Measurements from ENCODE around the gene MAP6. TPM values are rescaled to one million over a fixed set of nuclear protein-coding genes. Genes with fewer than 3 reads are reported as not detected.
"Not testable (repeated sequence)": the region's sequence is repeated elsewhere in the genome, so short reads cannot be mapped to it uniquely, and the experiment has no call there.

MAP6 gene
- total and polyA plus RNA-seq, 2 experiments from 2014 or later: 2.9 to 5.6 TPM

DNA sequence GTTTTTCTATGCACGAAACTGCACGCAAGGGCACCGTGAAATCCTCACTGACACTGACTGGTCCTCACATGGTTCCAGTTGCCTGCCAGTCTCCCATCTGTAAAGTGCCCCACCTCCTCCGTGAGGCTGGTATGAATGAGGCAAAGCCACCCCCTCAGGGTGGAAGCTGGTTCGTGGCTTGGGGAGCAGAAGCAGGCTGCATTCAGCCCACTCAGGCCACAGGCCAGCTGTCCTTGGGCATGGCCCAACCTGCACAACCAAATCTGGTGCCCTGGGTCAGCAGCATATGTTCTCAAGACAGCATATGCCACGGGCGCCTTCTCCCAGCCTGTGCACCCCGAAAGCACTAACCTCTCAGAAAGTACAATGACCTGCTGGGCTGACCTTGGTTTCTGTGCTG lies 77.5 kb downstream of the MAP6 start:
- Histone ChIP-seq H3K4me1 (ENCODE audit: low read depth) (peaks cover 9% of the 10 kb centered on the region), H3K9me3 (ENCODE audit: low read depth) (no peaks in the 10 kb centered on the region), H3K27ac (no peak overlapping the region), H3K4me3 (no peak overlapping the region), H3K27me3 (no peaks in the 10 kb centered on the region), H3K36me3 (no peaks in the 10 kb centered on the region)
- no peak for DNase-seq (ENCODE audit: low read depth in 1 of 2, low spot score in 1 of 2)
- TF ChIP-seq, protein P1, sequence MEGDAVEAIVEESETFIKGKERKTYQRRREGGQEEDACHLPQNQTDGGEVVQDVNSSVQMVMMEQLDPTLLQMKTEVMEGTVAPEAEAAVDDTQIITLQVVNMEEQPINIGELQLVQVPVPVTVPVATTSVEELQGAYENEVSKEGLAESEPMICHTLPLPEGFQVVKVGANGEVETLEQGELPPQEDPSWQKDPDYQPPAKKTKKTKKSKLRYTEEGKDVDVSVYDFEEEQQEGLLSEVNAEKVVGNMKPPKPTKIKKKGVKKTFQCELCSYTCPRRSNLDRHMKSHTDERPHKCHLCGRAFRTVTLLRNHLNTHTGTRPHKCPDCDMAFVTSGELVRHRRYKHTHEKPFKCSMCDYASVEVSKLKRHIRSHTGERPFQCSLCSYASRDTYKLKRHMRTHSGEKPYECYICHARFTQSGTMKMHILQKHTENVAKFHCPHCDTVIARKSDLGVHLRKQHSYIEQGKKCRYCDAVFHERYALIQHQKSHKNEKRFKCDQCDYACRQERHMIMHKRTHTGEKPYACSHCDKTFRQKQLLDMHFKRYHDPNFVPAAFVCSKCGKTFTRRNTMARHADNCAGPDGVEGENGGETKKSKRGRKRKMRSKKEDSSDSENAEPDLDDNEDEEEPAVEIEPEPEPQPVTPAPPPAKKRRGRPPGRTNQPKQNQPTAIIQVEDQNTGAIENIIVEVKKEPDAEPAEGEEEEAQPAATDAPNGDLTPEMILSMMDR (IDR thresholded peaks at IDR 0.05; ENCODE audit: low read depth, low read length): no peak

DNA sequence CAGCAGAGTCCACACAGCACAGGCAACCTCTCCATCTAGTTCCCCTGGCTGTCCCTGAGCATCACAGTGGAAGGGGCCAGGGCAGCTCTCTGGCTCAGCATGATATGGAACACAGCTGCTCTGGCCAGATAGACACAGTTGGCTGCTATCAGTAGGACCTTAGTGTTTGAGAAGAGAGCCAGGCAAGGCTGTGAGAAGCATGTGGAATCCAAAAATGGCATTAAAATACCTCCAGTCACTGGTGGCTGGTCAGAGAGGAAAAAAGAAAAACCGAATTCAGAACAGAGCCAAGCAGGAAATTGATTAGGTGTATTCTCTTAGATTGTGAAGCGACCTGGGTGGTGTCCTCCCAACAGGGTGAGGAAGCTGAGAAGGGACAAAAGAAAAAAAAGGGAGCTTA lies 78.9 kb downstream of the MAP6 start:
- no peaks in the 10 kb centered on the region for H3K27me3 ChIP-seq
- H3K4me3 ChIP-seq: no peak overlapping the region
- no peaks in the 10 kb centered on the region for H3K9me3 ChIP-seq (ENCODE audit: low read depth)
- H3K4me1 ChIP-seq (ENCODE audit: low read depth): peaks cover 8% of the 10 kb centered on the region
- peak overlapping the region; percentile 22 for H3K27ac ChIP-seq
- DNase-seq (ENCODE audit: low read depth in 1 of 2, low spot score in 1 of 2): peak in 1 of 2 donors; percentile 65
- TF ChIP-seq, protein P1 (IDR thresholded peaks at IDR 0.05; ENCODE audit: low read depth, low read length): no peak
- H3K36me3 ChIP-seq: no peaks in the 10 kb centered on the region

DNA sequence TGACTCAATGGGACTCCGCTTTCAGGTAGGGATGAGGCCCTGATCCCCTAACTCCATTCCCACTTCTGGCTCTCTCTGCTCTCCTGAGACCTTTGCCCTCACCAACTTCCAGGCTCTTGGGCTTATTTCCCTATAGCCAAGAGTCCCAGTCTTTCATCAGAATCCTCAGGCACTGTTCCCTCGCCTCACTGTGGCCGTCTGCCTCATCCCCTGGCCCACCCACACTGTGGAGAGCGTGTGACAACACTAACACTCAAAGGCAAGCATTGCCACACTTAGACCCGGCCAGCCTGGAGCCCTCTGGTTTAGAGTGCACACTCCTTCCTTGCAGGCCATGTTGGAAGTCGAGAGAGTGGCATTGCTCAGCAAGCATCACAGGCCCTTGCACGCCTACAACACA lies 79.8 kb downstream of the MAP6 start:
- Histone ChIP-seq H3K9me3 (ENCODE audit: low read depth) (no peaks in the 10 kb centered on the region), H3K27me3 (no peaks in the 10 kb centered on the region), H3K27ac (no peak overlapping the region), H3K4me3 (no peak overlapping the region), H3K4me1 (ENCODE audit: low read depth) (peaks cover 17% of the 10 kb centered on the region), H3K36me3 (no peaks in the 10 kb centered on the region)
- TF ChIP-seq, protein P1 (IDR thresholded peaks at IDR 0.05; ENCODE audit: low read depth, low read length): no peak
- DNase-seq (ENCODE audit: low read depth in 1 of 2, low spot score in 1 of 2): no peak

DNA sequence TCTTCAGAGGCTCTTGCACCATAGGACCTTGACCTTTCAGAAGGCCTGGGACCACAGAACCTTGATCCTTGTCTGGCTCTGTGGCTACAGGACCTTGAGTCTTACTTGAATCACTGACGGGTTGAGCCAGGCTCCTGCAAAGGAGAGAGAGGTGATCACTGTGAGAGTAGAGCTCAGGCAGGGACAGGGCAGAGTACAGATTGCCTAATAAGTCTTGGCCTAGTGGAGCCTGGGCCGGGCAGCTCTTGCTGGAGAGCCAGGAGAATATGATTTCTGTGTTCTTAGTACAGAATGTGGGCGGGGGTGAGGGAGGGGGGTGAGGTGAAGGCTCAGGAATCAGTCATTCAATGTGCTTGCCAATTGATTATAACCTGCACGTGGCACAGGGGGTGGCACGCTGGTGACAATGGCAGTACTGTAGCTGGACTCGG lies 80.8 kb downstream of the MAP6 start:
- Histone ChIP-seq H3K9me3 (ENCODE audit: low read depth) (no peaks in the 10 kb centered on the region), H3K36me3 (no peaks in the 10 kb centered on the region), H3K27ac (no peak overlapping the region), H3K4me3 (no peak overlapping the region), H3K27me3 (no peaks in the 10 kb centered on the region), H3K4me1 (ENCODE audit: low read depth) (peaks cover 20% of the 10 kb centered on the region)
- TF ChIP-seq, protein P1 (IDR thresholded peaks at IDR 0.05; ENCODE audit: low read depth, low read length): no peak
- DNase-seq (ENCODE audit: low read depth in 1 of 2, low spot score in 1 of 2): no peak

DNA sequence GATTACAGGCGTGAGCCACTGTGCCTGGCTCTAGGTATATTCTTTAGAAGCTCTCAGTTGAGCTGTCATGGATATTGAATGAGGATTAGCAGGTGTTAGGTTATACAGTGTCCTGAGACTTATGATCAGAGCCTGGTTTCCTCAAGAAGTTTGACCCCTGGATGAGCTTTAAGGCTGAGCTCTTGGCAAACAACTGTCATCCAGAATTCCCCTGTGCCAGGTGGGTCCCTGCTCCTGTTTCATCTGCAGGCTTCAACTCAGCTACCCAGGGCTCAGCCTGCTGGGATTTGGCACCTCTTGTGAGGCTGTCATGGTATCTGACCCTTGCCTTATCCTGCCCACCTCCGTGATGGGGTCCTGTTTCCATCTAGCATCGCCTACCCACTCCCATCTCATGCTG lies 82.4 kb downstream of the MAP6 start:
- Histone ChIP-seq H3K4me1 (ENCODE audit: low read depth) (peaks cover 20% of the 10 kb centered on the region), H3K9me3 (ENCODE audit: low read depth) (no peaks in the 10 kb centered on the region), H3K27me3 (no peaks in the 10 kb centered on the region), H3K27ac (no peak overlapping the region), H3K36me3 (no peaks in the 10 kb centered on the region), H3K4me3 (no peak overlapping the region)
- no peak for DNase-seq (ENCODE audit: low read depth in 1 of 2, low spot score in 1 of 2)
- TF ChIP-seq, protein P1 (IDR thresholded peaks at IDR 0.05; ENCODE audit: low read depth, low read length): no peak

DNA sequence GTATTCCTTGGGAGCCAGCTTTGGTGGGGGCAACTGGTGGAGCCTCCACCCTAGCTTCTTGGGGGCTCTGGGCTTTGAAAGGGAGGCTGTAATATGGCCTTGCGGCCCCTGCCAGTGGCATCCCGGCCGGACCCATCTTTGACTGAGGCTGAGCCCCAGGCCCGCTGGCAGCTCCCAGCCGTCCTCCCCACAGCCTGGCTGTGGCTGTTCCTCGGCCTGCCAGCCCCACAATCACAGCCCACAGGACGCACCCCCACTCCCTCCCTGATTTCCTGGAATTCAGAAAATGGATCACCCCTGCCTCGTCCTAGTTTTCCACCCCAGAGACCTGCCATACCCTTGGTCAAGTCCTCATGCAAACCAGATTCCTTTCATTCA lies 83.6 kb downstream of the MAP6 start:
- DNase-seq (ENCODE audit: low read depth in 1 of 2, low spot score in 1 of 2): no peak
- no peak overlapping the region for H3K4me3 ChIP-seq
- H3K27me3 ChIP-seq: no peaks in the 10 kb centered on the region
- H3K9me3 ChIP-seq (ENCODE audit: low read depth): no peaks in the 10 kb centered on the region
- TF ChIP-seq, protein P1 (IDR thresholded peaks at IDR 0.05; ENCODE audit: low read depth, low read length): no peak
- peak overlapping the region; percentile 83 for H3K27ac ChIP-seq
- H3K4me1 ChIP-seq (ENCODE audit: low read depth): peaks cover 20% of the 10 kb centered on the region
- H3K36me3 ChIP-seq: no peaks in the 10 kb centered on the region

DNA sequence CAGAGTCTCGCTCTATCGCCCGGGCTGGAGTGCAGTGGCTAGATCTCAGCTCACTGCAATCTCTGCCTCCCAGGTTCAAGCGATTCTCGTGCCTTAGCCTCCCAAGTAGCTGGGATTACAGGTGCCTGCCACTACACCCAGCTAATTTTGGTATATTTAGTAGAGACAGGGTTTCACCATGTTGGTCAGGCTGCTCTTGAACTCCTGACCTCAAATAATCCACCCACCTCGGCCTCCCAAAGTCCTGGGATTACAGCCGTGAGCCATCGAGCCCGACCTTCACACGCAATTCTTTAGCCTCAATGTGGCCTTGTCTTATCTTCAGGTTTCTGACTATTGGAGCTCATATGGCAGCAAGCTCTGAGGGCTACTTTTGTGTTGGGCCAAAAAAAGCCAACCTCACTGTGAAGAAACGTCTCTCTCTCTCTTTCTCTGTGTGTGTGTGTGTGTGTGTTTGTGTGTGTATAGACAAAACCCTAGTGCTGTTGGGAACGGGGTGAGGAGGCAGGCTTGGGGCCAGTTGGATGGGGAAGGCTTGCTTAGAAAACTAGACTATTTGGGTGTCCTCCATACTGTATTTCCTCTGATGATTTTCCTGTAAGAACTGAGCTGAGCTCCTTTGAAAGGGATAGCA lies 84.1 kb downstream of the MAP6 start:
- H3K4me3 ChIP-seq; H3K36me3 ChIP-seq; H3K9me3 ChIP-seq (ENCODE audit: low read depth); H3K27me3 ChIP-seq; DNase-seq (ENCODE audit: low read depth in 1 of 2, low spot score in 1 of 2): not testable (repeated sequence)
- Histone ChIP-seq H3K27ac (peak overlapping the region; percentile 83), H3K4me1 (ENCODE audit: low read depth) (peaks cover 15% of the 10 kb centered on the region)
